CD4-positive, alpha-beta T cell treated with Interleukin-1 beta for 1 hour (primary cell): Measurements from ENCODE around the gene WNT3.
"Not testable (repeated sequence)": the region's sequence is repeated elsewhere in the genome, so short reads cannot be mapped to it uniquely, and the experiment has no call there.

Experiments
- DNase-seq, 2 donors: peaks; one replicate each; pipeline ENCODE4 v3.0.0-alpha.2; 2020 to 2022

Gene WNT3, protein sequence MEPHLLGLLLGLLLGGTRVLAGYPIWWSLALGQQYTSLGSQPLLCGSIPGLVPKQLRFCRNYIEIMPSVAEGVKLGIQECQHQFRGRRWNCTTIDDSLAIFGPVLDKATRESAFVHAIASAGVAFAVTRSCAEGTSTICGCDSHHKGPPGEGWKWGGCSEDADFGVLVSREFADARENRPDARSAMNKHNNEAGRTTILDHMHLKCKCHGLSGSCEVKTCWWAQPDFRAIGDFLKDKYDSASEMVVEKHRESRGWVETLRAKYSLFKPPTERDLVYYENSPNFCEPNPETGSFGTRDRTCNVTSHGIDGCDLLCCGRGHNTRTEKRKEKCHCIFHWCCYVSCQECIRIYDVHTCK

GRCh38 chr17:46818316-46818928 lies at the start of gene WNT3:
Gene WNT3, minus strand, starts transcription at chr17:46818692. Its CDS starts 95 bp downstream, at chr17:46818597.
- DNase-seq, result peak; percentile 47 to 54

GRCh38 chr17:46866747-46867146 lies 48.3 kb upstream of the WNT3 start:
- DNase-seq, result no peak

DNA sequence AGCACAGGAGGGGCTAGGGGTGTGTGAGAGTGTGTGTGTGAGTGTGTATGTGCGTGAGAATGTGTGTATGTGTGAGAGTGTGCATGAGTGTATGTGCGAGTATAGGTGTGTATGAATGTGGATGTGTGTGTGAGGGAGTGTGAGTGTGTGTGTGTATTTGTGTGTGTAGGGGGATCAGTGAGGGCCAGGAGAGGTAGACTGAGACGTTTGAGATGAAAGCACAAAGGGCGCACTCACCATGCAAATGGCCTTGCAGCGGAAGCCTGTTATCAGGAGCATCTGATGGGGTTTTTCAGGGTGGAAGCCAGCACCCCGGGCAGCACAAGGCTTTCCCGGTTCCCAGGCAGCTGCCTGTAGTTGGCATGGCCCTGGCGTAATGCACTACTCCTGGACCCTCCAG lies 47.8 kb upstream of the WNT3 start:
- no peak for DNase-seq

DNA sequence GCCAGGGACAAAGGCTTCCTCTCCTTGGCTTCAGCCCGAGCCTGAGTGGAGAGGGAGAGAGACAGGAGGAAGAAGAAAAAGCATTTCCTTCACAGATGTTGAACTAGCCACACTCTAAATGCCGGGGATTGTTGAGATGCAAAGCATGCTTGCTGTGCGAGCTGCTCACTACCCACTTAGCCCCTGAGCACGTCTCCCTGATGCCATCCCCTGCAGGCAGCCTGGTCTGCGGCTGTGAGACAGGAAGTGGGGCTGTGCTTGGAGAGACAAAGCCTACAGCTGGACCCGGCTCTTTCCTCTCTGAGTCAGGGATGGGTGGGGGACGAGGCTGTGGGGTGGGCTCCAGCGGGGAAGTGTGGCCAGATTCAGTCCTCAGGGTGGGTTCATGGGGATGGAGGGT lies 46.6 kb upstream of the WNT3 start:
- DNase-seq, result no peak

- no peak for DNase-seq
Observed at GRCh38 chr17:46863383-46864121, 45.1 kb upstream of the WNT3 start.

DNA sequence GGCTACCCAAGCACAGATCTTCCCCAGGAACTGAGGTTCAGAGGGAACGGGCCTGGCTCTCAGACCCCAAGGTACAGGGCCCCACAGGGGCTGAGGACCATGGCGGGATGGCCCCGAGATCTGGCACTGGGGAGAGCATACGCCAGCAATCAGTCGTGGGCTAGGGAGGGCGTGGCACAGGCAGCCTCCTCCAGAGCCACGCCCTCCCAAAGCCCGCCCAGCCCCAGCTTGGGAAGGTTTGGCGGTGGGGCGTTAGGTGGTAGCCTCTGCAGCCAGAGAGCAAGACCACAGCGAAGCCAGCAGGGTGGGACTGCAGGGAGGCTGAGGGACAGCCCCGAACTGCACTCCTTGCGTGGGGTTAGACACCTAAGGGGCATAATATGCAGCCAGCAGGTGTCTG lies 44.5 kb upstream of the WNT3 start:
- DNase-seq, result no peak

GRCh38 chr17:46859996-46860395 lies 41.5 kb upstream of the WNT3 start:
- no peak for DNase-seq

DNA sequence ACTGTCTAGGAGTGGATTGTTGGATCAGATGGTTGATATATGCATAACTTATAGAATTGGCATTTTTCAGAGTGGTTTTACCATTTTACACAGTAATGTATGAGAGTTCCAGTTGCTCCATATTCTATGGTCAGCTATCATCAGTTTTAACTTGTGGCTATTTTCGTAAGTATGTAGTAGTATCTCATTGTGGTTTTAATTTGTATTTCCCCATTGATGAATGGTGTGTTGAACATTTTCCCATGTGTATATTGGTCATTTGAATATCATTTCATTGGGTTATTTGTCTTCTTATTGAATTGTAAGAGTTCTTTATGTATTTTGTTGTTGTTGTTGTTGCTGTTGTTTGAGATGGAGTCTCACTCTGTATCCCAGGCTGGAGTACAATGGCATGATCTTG lies 39.1 kb upstream of the WNT3 start:
- DNase-seq, result no peak

GRCh38 chr17:46854948-46855347 lies 36.5 kb upstream of the WNT3 start:
- DNase-seq, result no peak

GRCh38 chr17:46854515-46854914 lies 36.0 kb upstream of the WNT3 start:
- DNase-seq, result no peak

- no peak for DNase-seq
Observed at GRCh38 chr17:46853896-46854444, 35.5 kb upstream of the WNT3 start.

- peak; percentile 5 to 9 for DNase-seq
Observed at GRCh38 chr17:46851029-46851741, 32.7 kb upstream of the WNT3 start, which contains the start of gene WNT9B. Gene WNT9B, plus strand, starts transcription at chr17:46851583. Its CDS starts 56 bp downstream, at chr17:46851639.

DNA sequence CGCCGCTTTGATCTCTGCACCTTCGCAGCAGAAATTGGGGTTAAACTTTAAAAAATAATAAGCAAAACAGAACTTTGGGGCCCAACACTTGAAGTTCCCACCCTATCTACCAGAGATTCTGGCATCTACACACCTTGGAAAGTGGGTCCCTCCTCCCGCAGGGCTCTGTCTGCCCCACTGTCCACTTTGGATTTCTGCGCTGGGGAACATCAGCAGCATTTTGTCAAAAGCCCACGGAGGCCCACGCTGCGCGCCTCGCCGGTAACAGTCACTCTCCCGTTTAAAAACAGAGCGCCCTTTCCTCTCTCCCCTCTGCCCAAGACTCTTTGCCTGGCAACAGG lies 32.2 kb upstream of the WNT3 start:
- DNase-seq, result no peak

- DNase-seq, result no peak
Observed at GRCh38 chr17:46848534-46848933, 30.0 kb upstream of the WNT3 start.

DNA sequence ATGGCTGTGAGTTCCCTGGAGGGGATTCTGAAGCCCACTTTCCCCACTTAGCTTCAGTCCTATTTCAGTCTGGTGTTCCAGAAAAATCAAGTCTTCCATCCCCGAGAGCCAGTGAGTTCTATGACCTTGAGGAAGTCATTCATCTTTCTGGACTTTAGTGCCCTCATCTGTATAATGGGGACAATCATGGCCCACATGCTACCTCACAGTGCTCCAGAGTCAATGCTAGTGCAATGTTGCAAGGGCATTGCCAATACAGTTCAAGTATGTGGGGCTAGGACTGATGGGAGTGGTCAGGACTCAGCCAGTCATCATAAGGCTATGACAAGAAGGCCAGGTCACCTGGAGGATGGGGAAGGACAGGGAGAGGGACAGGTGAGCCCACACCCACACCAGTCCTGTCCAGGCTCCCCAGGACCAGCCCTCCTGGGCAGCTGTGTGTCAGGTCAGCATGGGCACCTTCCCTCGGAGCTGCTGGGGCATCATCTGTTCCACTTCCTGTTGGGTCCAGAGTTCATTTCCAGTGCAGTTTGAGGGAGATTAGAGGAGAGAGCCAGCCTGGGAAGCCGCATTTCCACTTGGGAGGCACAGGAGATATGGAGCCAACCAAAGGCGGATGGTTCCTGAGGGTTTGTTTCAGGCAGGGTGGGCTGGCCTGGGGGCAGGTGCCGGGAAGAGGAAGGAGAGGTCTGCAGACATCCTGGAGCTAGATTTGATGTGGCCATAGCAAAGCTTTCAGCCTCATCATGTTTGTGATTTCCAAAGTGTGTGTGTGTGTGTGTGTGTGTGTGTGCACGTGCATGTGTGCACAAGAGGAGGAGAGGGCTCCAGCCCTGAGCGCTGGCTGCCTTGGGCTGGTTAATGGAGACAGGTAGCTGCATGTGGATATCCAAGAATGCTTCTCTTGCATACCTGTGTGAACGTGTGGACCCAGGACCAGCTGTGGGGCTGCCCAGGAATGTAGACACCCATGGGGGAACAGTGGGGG lies 29.0 kb upstream of the WNT3 start:
- DNase-seq, result no peak

DNA sequence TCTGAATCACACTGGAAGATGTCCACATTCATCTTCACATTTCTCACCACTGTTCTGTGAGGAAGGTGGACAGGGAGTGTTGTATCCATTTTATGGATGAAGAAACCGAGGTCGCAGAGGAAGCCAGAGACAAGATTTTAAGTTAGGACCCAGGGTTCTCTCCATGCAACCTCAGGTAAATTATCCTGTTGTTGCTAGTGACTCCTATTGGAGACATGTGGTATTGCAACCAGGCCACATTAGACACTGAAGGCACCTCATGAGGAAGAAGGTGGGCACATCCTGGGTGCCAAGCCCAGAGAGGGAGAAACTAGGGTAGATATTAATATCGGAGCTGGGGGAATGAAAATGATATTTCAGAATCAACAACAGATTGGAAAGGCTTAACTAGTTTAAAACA lies 24.3 kb upstream of the WNT3 start:
- DNase-seq, result peak in 1 of 2 donors; percentile 21

- DNase-seq, result no peak
Observed at GRCh38 chr17:46841561-46842379, 23.3 kb upstream of the WNT3 start.

DNA sequence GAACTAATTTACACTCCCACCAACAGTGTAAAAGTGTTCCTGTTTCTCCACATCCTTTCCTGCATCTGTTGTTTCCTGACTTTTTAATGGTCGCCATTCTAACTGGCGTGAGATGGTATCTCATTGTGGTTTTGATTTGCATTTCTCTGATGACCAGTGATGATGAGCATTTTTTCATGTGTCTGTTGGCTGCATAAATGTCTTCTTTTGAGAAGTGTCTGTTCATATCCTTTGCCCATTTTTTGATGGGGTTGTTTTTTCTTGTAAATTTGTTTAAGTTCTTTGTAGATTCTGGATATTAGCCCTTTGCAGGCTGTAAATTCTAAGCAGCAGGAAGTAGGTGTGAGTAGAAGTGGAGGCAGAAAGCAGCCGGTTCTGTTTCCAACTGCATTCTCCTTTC lies 22.1 kb upstream of the WNT3 start:
- DNase-seq, result not testable (repeated sequence)

GRCh38 chr17:46839211-46839610 lies 20.7 kb upstream of the WNT3 start:
- DNase-seq, result no peak

GRCh38 chr17:46837521-46837920 lies 19.0 kb upstream of the WNT3 start:
- no peak for DNase-seq

DNA sequence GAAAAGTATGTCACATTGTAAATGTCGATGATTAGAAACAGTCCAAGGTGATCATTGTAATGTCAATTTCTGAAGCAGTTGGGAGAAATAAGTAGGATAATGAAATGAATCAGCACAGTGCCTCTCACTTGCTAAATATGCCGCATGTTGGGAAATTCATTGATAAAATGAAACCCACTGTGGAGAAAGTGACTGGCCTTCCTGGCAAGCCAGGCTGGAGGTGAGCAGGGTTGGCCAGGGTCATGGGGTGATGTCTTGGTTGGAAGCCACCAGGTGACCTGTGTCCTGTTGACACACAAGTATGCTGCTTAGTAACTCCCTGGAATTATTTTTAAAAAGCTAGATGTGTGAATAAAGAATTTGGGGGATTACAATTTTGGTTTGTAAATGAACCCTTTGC lies 18.0 kb upstream of the WNT3 start:
- DNase-seq, result no peak
